Gastroesophageal sphincter (tissue), 3 donors: Measurements from ENCODE around the gene PDE6A.

ENCODE experiments used
- POLR2A ChIP-seq, 2 donors: fragments of 450-650 bp; IDR thresholded peaks; one replicate each; pipeline ENCODE4 v1.6.1; 2017; ENCODE audit warnings: antibody characterized with exemption in 2 of 2, mild to moderate bottlenecking in 2 of 2, moderate library complexity in 1 of 2
- POLR2AphosphoS5 ChIP-seq: sonication (generic); formaldehyde crosslinking; IDR thresholded peaks from one replicate; pipeline ENCODE4 v1.6.1; 2017; ENCODE audit warnings: antibody characterized with exemption
- TF ChIP-seq, protein P1 (sequence below), 4 experiments: fragments of 200-600 bp in 2 of 4; fragments of 450-650 bp in 2 of 4; sonication (generic) in 1 of 4; IDR thresholded peaks; one replicate each; pipeline ENCODE4 v1.5.1; 2017 to 2019; ENCODE audit warnings: antibody characterized with exemption in 4 of 4, mild to moderate bottlenecking in 2 of 4, moderate library complexity in 2 of 4

DNA sequence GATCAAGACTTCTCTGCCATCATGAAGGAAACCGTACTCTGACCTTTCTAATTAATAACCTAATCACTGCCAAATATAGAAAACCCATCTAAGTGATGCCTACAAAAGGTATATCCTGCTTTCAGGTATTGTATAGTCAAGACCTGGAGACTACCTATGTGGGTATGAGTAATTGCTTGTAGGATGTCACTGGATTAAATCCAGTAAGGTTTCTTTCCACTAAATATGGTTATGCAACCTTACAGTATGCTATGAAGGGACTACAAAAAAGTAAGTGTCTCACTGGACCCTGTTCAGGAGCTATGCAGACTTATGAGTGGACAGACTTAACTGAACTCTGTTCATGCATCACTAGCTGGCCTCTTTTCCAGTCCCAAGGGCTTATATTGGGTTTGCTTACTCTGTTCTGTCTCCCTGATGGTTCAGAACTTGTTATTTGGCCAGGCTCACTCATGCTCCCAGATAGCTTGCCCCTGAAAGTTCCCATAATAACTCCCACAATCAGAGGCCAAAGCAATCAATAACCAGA, 51.1 kb downstream of the PDE6A start:
- TF ChIP-seq, protein P1, sequence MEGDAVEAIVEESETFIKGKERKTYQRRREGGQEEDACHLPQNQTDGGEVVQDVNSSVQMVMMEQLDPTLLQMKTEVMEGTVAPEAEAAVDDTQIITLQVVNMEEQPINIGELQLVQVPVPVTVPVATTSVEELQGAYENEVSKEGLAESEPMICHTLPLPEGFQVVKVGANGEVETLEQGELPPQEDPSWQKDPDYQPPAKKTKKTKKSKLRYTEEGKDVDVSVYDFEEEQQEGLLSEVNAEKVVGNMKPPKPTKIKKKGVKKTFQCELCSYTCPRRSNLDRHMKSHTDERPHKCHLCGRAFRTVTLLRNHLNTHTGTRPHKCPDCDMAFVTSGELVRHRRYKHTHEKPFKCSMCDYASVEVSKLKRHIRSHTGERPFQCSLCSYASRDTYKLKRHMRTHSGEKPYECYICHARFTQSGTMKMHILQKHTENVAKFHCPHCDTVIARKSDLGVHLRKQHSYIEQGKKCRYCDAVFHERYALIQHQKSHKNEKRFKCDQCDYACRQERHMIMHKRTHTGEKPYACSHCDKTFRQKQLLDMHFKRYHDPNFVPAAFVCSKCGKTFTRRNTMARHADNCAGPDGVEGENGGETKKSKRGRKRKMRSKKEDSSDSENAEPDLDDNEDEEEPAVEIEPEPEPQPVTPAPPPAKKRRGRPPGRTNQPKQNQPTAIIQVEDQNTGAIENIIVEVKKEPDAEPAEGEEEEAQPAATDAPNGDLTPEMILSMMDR (IDR thresholded peaks at IDR 0.05), result no peak
- TF ChIP-seq POLR2AphosphoS5, result no peak
- TF ChIP-seq POLR2A (IDR thresholded peaks at IDR 0.05), result no peak
